Progenitor cell of endocrine pancreas (in vitro differentiated cells): Measurements from ENCODE around the gene GAGE13. TPM values are rescaled to one million over a fixed set of nuclear protein-coding genes. Genes with fewer than 3 reads are reported as not detected.
"Not testable (repeated sequence)": the region's sequence is repeated elsewhere in the genome, so short reads cannot be mapped to it uniquely, and the experiment has no call there.

Source experiments
- DNase-seq: peaks from one replicate; pipeline ENCODE4 v3.0.0; 2021; ENCODE audit warnings: low spot score; ENCODE audit not compliant: unreplicated experiment
- H3K27ac Mint-ChIP-seq: 2 replicates; pipeline ENCODE4 v1.8.0; 2021; ENCODE audit warnings: mild to moderate bottlenecking, moderate library complexity, mixed read lengths
- H3K27me3 Mint-ChIP-seq: 2 replicates; pipeline ENCODE4 v1.8.0; 2021; ENCODE audit warnings: mixed read lengths
- H3K36me3 Mint-ChIP-seq: 2 replicates; pipeline ENCODE4 v1.8.0; 2022; ENCODE audit warnings: mixed read lengths; ENCODE audit not compliant: insufficient read depth
- H3K4me1 Mint-ChIP-seq: 2 replicates; pipeline ENCODE4 v1.8.0; 2021; ENCODE audit warnings: low read depth, mixed read lengths
- H3K4me3 Mint-ChIP-seq: 2 replicates; pipeline ENCODE4 v1.8.0; 2021; ENCODE audit warnings: low read depth, mild to moderate bottlenecking, moderate library complexity, mixed read lengths
- H3K9me3 Mint-ChIP-seq: 2 replicates; pipeline ENCODE4 v1.8.0; 2021; ENCODE audit warnings: low read depth, mixed read lengths
- total RNA-seq: library from RNA; stranded (reverse); gene quantifications from 2 replicates; pipeline ENCODE4 v1.2.1, GENCODE V29; 2021
- TF ChIP-seq, protein P1 (sequence below): fragments of 200-600 bp; sonication (generic); IDR thresholded peaks from one replicate; pipeline ENCODE4 v1.5.0; 2021; ENCODE audit warnings: antibody characterized with exemption, mild to moderate bottlenecking; ENCODE audit not compliant: unreplicated experiment

The GAGE13 gene
- total RNA-seq, 1 donor from 2014 or later: not detected

DNA sequence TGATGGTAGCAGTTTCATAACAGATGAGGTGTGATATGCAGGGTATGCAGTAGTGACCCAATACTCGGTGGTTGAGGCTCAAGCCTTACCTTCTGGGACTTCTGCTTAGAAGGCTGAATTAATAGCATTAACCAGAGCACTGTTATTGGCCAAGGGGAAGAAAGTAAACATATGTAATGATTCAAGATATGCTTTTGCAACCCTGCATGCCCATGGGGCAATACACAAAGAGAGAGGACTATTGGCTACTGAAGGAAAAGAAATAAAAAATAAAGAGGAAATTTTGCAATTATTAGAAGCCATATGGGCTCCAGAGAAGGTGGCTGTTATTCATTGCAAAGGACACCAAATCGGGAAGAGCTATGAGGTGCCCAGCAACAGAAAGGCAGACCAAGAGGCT is 19.2 kb upstream of the GAGE13 start:
- Mint-ChIP-seq H3K4me1 (peaks cover 21% of the 10 kb centered on the region), H3K9me3 (peaks cover 16% of the 10 kb centered on the region), H3K36me3 (peaks cover 2% of the 10 kb centered on the region), H3K27ac (no peak overlapping the region), H3K4me3 (no peak overlapping the region), H3K27me3 (no peaks in the 10 kb centered on the region)
- no peak for DNase-seq
- TF ChIP-seq, protein P1, sequence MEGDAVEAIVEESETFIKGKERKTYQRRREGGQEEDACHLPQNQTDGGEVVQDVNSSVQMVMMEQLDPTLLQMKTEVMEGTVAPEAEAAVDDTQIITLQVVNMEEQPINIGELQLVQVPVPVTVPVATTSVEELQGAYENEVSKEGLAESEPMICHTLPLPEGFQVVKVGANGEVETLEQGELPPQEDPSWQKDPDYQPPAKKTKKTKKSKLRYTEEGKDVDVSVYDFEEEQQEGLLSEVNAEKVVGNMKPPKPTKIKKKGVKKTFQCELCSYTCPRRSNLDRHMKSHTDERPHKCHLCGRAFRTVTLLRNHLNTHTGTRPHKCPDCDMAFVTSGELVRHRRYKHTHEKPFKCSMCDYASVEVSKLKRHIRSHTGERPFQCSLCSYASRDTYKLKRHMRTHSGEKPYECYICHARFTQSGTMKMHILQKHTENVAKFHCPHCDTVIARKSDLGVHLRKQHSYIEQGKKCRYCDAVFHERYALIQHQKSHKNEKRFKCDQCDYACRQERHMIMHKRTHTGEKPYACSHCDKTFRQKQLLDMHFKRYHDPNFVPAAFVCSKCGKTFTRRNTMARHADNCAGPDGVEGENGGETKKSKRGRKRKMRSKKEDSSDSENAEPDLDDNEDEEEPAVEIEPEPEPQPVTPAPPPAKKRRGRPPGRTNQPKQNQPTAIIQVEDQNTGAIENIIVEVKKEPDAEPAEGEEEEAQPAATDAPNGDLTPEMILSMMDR: no peak

DNA sequence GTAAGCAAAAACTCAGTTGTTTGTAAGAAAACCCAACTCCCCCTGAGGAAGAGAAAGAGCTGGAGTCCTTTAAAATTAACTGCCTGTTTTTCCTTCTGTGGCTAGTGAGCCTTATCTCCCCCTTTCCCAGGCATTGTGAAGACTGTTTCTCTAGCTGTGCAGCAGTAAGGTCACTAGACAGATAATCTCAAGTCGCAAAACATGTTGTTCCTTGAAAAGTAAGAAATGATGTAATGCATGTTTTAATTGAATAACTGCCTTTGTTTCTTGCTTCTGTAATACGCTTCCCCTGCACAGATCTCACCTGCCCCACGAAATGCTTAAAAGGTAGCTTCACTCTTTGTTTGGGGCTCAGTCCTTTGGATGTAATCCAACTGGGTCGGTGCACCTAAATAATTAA is 15.3 kb upstream of the GAGE13 start:
- DNase-seq: no peak
- Mint-ChIP-seq H3K27me3 (no peaks in the 10 kb centered on the region), H3K4me3 (no peak overlapping the region), H3K9me3 (peaks cover 5% of the 10 kb centered on the region), H3K36me3 (no peaks in the 10 kb centered on the region), H3K27ac (no peak overlapping the region), H3K4me1 (no peaks in the 10 kb centered on the region)
- TF ChIP-seq, protein P1: no peak

DNA sequence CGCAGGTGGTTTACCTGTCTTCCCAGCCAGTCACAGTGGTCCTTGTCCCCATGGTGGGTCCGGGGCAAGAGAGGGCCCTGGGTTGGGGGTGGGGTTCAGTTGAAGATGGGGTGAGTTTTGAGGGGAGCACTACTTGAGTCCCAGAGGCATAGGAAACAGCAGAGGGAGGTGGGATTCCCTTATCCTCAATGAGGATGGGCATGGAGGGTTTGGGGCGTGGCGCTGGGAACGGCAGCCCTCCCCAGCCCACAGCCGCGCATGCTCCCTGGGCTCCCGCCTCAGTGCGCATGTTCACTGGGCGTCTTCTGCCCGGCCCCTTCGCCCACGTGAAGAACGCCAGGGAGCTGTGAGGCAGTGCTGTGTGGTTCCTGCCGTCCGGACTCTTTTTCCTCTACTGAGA is 9.6 kb upstream of the GAGE13 start, which contains the start of gene GAGE12J:
Gene GAGE12J (plus strand): TSS at position 301 of the 400 bp plus-strand sequence. CDS start 1,157 bp downstream, outside the sequence.
- not testable (repeated sequence) for H3K9me3 Mint-ChIP-seq, H3K27me3 Mint-ChIP-seq, H3K4me3 Mint-ChIP-seq, H3K36me3 Mint-ChIP-seq, DNase-seq, H3K27ac Mint-ChIP-seq, H3K4me1 Mint-ChIP-seq

DNA sequence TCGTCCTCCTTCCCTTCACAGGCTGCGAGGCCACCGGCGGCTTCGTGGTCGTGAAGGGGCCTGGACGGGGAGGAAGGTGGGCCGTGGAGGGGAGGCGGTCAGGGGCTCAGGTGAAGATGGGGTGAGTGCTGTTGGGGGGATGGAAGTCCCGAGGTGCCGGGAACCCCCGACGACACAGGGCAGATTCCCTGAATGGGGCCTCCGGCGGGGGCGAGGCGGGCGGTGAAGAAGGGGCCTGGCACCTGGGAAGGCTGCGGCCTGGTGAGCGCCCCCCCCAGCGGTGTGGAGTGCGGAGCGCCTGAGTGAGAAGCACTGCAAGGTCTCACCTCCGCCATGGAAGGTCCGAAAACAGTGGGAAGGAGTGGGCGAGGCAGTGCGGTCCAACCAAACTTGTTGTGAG is 9.1 kb upstream of the GAGE13 start:
- not testable (repeated sequence) for H3K36me3 Mint-ChIP-seq, H3K4me1 Mint-ChIP-seq, H3K27ac Mint-ChIP-seq, H3K4me3 Mint-ChIP-seq, H3K9me3 Mint-ChIP-seq, DNase-seq, H3K27me3 Mint-ChIP-seq

DNA sequence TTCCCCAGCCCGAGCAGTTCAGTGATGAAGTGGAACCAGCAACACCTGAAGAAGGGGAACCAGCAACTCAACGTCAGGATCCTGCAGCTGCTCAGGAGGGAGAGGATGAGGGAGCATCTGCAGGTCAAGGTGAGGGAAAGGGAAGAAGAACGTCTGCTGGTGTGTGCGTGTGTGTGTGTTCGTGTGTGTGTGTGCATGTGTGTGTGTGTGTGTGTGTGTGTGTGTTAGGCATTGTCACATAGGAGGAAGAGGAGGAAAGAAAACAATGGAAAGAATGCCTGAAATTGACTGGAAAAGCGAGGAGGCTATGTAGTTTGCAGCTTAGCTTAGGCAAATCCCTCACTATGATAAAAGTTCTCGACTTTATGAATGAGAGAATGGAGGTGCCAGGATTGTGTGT is 7.6 kb upstream of the GAGE13 start:
- not testable (repeated sequence) for H3K27me3 Mint-ChIP-seq, H3K4me3 Mint-ChIP-seq, H3K9me3 Mint-ChIP-seq, H3K4me1 Mint-ChIP-seq, H3K36me3 Mint-ChIP-seq, DNase-seq, H3K27ac Mint-ChIP-seq

DNA sequence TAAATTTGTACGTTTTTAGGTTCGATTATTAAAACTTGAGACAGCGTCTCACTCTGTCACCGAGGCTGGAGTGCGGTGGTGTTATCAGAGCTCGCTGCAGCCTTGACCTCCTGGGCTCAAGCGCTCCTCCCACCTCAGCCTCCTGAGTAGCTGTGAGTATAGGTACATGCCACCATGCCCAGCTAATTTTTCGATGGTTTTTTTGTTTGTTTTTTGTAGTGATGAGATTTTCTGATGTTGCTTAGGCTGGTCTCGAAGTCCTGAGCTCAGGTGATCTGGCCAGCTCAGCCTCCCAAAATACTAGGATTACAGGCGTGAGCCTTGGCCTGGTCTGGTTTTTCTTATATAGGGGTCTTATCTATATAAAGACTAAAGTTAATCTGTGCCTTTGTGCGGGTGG is 961 bp upstream of the GAGE13 start:
- H3K36me3 Mint-ChIP-seq: not testable (repeated sequence)

DNA sequence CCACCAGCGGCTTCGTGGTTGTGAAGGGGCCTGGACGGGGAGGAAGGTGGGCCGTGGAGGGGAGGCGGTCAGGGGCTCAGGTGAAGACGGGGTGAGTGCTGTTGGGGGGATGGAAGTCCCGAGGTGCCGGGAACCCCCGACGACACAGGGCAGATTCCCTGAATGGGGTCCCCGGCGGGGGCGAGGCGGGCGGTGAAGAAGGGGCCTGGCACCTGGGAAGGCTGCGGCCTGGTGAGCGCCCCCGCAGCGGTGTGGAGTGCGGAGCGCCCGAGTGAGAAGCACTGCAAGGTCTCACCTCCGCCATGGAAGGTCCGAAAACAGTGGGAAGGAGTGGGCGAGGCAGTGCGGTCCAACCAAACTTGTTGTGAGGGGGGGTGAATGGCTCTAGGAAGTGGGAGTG is 459 bp downstream of the GAGE13 start:
- not testable (repeated sequence) for H3K36me3 Mint-ChIP-seq, DNase-seq, H3K27ac Mint-ChIP-seq, H3K4me1 Mint-ChIP-seq, H3K27me3 Mint-ChIP-seq, H3K9me3 Mint-ChIP-seq, H3K4me3 Mint-ChIP-seq

More for the DNA sequence above, 961 bp upstream of the GAGE13 start:
- H3K27me3 Mint-ChIP-seq, H3K4me1 Mint-ChIP-seq, H3K27ac Mint-ChIP-seq, DNase-seq, H3K9me3 Mint-ChIP-seq, H3K4me3 Mint-ChIP-seq: not testable (repeated sequence)

DNA sequence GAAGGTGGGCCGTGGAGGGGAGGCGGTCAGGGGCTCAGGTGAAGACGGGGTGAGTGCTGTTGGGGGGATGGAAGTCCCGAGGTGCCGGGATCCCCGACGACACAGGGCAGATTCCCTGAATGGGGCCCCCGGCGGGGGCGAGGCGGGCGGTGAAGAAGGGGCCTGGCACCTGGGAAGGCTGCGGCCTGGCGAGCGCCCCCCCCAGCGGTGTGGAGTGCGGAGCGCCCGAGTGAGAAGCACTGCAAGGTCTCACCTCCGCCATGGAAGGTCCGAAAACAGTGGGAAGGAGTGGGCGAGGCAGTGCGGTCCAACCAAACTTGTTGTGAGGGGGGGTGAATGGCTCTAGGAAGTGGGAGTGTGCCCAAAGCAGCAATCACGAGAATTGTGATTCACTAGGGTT is 10.1 kb downstream of the GAGE13 start:
- not testable (repeated sequence) for H3K4me1 Mint-ChIP-seq, H3K36me3 Mint-ChIP-seq, H3K27ac Mint-ChIP-seq, H3K4me3 Mint-ChIP-seq, H3K27me3 Mint-ChIP-seq, H3K9me3 Mint-ChIP-seq
- peak; percentile 43 for DNase-seq

DNA sequence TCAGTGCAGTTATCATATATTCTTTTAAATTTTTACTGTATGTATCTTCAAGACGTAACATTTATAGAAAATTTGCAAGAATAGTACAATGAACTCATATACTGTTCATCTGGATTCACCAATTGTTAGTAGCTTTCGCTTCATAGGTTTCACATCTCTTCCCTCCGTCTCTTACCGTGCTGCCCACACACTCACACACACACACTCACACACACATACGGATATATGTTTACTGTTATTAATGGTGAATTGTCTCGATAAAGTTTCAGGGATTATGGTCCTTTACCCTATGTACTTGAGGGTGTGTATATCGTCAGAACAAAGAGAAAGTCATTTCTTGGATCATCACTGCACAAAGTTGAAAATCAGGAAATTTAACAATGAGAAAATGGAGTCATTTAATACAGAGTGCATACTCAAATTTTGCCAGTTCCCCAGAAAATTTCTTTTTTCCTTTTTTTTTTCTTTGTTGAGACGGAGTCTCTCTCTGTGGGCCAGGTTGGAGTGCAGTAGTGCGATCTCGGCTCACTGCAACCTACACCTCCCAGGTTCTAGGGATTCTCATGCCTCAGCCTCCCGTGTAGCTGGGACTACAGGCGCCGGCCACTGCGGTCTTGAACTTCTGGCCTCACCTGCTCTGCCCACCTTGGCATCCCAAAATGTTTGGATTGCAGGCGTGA is 13.3 kb downstream of the GAGE13 start:
- H3K27me3 Mint-ChIP-seq, H3K9me3 Mint-ChIP-seq, DNase-seq, H3K27ac Mint-ChIP-seq, H3K4me1 Mint-ChIP-seq, H3K36me3 Mint-ChIP-seq, H3K4me3 Mint-ChIP-seq: not testable (repeated sequence)

DNA sequence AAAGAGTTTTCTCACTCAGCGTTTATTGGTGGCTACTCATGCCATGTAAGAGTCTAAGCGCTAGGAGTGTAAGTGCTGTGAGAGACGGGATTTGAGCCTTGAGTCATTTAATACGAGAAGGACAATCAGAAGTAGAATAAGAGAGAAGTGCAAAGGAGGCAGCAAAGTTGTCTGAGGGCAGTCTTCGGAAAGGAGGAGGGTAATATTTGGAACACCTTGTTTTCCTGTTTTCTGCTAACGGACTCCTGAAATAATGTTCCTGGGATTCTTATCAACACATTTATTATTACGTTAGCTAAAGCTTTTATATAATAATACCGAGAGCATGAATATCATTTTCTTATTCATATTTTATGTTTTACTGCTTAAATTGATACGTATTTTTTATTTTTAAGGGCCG is 14.0 kb downstream of the GAGE13 start:
- not testable (repeated sequence) for H3K9me3 Mint-ChIP-seq, H3K4me3 Mint-ChIP-seq, H3K27ac Mint-ChIP-seq, DNase-seq, H3K36me3 Mint-ChIP-seq, H3K4me1 Mint-ChIP-seq, H3K27me3 Mint-ChIP-seq

DNA sequence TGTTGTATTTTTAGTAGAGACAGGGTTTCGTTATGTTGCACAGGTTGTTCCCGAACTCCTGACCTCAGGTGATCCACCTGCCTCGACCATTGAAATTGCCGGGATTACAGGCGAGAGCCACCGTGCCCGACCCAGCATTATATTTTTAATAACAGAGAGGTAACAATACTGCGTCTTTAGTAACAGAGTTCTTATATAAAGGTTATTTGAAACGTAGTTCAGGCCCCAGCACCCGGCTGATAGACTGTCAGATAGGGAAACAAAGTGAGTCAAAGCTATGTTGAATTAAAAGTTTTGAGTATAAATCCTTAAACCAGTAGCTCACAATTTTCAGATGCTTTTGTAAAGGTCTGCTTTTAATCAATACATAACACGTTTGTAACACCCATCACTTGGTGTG is 14.8 kb downstream of the GAGE13 start:
- H3K9me3 Mint-ChIP-seq, DNase-seq, H3K4me3 Mint-ChIP-seq, H3K27me3 Mint-ChIP-seq, H3K36me3 Mint-ChIP-seq, H3K4me1 Mint-ChIP-seq, H3K27ac Mint-ChIP-seq: not testable (repeated sequence)
